ENCODE measurements around the gene MYO5A.

DNA sequence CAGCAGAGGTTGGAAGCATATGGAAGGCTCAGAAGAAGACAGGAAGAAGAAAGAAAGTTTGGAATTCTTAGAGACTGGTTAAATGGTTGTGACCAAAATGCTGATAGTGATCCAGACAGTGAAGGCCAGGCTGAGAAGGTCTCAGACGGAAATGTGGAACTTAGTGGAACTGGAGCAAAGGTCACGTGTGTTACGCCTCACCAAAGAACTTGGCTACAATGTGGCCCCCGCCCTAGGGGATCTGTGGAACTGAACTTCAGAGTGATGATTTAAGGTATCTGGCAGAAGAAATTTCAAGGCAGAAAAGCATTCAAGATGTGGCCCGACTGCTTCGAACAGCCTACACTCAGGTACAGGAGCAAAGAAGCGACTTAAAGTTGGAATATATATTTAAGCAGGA, 83.1 kb downstream of the MYO5A start:
- TF ChIP-seq, protein P1, sequence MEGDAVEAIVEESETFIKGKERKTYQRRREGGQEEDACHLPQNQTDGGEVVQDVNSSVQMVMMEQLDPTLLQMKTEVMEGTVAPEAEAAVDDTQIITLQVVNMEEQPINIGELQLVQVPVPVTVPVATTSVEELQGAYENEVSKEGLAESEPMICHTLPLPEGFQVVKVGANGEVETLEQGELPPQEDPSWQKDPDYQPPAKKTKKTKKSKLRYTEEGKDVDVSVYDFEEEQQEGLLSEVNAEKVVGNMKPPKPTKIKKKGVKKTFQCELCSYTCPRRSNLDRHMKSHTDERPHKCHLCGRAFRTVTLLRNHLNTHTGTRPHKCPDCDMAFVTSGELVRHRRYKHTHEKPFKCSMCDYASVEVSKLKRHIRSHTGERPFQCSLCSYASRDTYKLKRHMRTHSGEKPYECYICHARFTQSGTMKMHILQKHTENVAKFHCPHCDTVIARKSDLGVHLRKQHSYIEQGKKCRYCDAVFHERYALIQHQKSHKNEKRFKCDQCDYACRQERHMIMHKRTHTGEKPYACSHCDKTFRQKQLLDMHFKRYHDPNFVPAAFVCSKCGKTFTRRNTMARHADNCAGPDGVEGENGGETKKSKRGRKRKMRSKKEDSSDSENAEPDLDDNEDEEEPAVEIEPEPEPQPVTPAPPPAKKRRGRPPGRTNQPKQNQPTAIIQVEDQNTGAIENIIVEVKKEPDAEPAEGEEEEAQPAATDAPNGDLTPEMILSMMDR (IDR thresholded peaks at IDR 0.05; ENCODE audit: low read depth, low read length): no peak
- TF ChIP-seq, protein P2, sequence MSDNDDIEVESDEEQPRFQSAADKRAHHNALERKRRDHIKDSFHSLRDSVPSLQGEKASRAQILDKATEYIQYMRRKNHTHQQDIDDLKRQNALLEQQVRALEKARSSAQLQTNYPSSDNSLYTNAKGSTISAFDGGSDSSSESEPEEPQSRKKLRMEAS (IDR thresholded peaks at IDR 0.05; ENCODE audit: low read depth, low read length): no peak
- no peak for TF ChIP-seq POLR2A (IDR thresholded peaks at IDR 0.05; ENCODE audit: extremely low read depth, insufficient read length)

All from NB4 (cell line).